NCI-H2029 (cell line): ENCODE results near the gene FAM118B.

Source experiments
- DNase-seq: peaks from one replicate; lab custom pipeline; 2025; lab: John Stamatoyannopoulos, UW

Gene FAM118B

GRCh38 chr11:126186708-126187529 is 24.7 kb upstream of the FAM118B start:
- DNase-seq = no peak

- DNase-seq = no peak
Observed at GRCh38 chr11:126188332-126189108, 23.1 kb upstream of the FAM118B start.

- no peak for DNase-seq
Observed at GRCh38 chr11:126189109-126189929, 22.3 kb upstream of the FAM118B start.

DNA sequence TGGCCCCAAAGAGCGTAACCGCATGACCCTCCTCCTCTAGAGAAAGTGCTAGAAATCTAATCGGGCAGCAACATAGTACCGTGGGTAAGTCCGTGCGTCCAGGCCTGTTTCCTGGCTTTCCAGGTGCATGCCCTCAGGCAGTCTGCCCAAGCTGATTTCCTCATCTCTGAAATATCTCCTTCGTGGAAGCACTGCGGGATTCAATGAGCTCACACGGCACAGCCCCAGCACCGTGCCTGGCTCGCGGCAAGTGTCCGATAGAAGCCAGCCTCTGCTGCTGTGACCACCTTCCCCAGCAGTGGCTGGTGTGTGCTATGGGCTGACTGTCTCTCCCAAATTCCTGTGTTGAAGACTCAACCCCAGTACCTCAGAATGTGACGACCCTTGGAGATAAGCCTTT is 20.8 kb upstream of the FAM118B start:
- no peak for DNase-seq

GRCh38 chr11:126191379-126192073 is 20.1 kb upstream of the FAM118B start:
- no peak for DNase-seq

- no peak for DNase-seq
Observed at GRCh38 chr11:126192361-126192760, 19.2 kb upstream of the FAM118B start.

- DNase-seq = no peak
Observed at GRCh38 chr11:126193038-126193478, 18.5 kb upstream of the FAM118B start.

GRCh38 chr11:126194121-126194543 is 17.4 kb upstream of the FAM118B start:
- DNase-seq = peak; percentile 25

GRCh38 chr11:126195119-126195518 is 16.5 kb upstream of the FAM118B start:
- no peak for DNase-seq

- DNase-seq = no peak
Observed at GRCh38 chr11:126197277-126197939, 14.2 kb upstream of the FAM118B start.

DNA sequence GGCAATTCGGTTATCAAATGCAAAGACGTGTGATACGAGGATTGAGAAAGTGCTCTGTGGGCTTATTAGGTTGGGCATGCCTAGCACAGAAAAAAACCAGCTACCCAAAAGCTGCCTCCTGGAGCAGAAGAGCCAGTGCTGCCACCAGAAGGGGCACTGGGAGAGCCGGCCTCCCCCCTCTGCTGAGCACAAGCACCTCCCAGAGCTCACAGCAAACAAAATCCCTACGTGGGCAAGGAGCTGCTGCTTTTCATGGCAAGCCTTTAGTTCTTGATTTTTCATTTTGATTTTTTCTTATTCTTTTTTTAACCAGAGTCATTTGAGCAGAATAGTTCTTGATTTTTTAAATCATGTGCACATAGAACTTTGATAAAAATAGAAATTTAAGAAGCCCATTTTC is 12.9 kb upstream of the FAM118B start:
- no peak for DNase-seq

DNA sequence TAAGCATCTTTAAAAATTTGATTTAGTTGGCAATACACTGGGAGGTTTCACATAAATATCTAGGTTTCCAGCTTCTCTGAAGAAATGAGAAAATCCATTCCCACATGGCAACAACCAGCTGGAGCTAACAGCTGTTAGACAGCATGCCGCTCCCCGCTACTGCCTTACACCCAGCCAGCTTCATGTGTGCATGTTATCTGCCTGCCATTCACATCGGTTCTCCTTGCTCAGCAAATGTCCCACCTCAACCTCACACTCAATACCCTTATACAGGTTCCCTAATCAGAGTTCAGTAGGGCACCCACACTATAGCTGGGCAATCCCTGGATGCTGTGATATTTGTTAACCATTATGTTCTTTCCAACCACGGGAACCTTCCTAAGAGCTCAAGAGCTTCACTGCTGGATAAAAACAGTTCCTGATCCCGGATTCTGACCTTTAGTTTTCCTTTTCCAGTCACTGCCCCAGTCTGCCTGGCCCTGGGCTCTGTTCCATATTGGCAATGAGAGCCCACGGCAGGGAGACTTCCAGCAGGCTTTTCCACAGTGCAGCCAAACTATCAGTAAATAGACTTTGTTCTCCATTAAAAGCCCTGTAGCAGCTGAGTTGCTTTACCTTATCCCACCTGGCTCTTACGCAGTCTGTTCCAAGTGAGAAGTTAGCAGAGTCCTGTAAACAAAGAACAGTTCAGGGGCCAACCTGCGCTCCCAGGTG is 8.8 kb upstream of the FAM118B start:
- no peak for DNase-seq

- no peak for DNase-seq
Observed at GRCh38 chr11:126205359-126205758, 6.2 kb upstream of the FAM118B start.

- DNase-seq = no peak
Observed at GRCh38 chr11:126207896-126208295, 3.7 kb upstream of the FAM118B start.

DNA sequence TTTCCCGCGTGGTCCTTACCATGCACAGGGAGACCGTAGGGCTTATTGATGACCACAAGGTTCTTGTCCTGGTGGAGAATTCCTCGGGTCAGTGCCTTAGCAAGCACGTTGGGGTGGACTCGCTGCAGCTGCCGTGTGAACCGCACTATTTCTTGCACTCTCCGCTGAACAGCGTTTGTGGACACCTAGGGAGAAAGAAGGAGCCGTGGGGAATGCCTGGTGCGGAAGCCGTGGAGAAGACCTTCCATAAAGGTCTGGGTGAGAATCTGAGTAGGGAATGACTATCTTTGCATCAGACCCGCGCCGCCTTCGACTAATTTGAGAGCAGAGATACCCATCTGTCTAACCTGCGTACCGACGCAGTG is 729 bp upstream of the FAM118B start:
- no peak for DNase-seq

DNA sequence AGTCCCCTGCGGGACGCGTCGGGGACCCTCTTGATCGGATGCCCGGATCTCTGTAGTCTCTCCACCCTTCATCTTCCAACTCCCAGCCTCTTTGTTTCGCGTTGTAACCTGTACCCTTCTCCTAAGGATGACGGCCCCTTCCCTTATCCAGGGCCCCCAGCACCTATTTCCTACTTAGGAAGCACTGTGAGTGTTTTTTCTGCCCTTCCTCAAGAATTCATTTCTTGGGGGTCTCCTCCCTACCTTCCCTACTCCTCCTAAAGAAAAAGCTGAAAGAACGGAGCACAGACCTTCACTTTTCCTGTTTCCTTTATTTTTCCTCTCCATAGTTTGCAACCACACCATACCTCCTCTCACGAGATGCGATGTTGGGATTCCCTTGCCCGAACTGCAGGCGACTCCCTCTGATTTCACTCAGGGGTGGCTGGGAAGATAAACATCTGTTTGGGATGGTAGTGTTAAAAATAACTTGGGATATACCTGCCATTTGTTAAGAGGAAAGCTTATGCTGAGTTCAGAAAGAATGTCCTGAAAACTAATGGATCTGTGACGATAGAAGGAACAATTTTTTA is 593 bp downstream of the FAM118B start:
- no peak for DNase-seq

- DNase-seq = no peak
Observed at GRCh38 chr11:126214441-126214840, 2.9 kb downstream of the FAM118B start.

- DNase-seq = no peak
Observed at GRCh38 chr11:126214841-126215240, 3.3 kb downstream of the FAM118B start.

- no peak for DNase-seq
Observed at GRCh38 chr11:126216526-126217305, 5.1 kb downstream of the FAM118B start.
